AG20443 (cell line): Measurements from ENCODE around the gene SLC24A4.
"Not testable (repeated sequence)": the region's sequence is repeated elsewhere in the genome, so short reads cannot be mapped to it uniquely, and the experiment has no call there.

ENCODE experiments used
- DNase-seq: peaks from one replicate; pipeline ENCODE4 v3.0.0; 2012; ENCODE audit warnings: low spot score, mixed read lengths

SLC24A4 gene

DNA sequence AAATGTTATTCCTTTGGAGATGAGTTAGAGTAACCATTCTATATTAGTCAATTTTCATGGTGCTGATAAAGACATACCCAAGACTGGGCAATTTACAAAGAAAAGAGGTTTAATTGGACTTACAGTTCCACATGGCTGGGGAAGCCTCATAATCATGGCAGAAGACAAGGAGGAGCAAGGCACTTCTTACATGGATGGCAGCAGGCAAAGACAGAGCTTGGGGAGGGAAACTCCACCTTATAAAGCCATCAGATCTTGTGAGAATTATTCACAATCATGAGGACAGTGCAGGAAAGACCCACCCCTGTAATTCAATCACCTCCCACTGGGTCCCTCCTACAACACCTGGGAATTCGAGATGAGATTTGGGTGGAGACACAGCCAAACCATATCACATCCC lies 79.5 kb downstream of the SLC24A4 start:
- DNase-seq, result not testable (repeated sequence)

DNA sequence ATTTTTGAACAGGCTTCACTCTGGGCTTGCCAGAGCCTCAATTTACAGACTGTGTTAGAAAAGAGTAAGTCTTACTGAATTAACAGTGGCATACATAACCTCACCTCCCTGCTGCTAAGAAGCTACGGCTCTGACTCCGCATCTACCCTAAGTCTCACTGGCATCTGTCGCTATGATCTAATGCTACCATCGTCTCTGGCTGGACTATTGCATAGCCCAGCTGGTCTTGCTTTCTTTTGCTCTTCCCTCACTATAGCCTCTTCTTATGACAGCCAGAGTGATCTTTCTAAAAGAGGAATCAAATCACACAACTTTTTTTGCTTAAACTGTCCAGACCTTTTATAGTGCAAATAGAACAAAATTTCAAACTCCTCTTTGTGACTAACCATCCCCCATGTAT lies 81.1 kb downstream of the SLC24A4 start:
- DNase-seq, result peak; percentile 25

DNA sequence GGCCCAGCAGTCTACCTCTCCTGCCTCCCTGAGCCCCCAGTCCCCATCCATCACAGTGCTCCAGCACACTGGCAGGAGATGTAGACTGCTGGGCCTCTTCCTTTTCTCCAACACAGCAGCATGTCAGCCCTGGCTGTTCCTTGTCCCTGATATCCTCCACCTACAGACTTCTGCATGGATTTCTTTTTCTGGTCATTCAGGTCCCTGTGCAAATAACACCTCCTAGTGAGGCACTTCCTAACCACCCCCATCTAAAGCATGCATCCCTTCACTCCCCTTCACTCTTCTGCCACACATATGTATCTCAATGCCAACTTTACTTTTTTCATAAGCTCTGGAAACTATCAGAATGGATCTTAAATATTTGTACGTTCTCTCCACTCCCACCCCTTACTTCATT lies 81.5 kb downstream of the SLC24A4 start:
- DNase-seq, result no peak

GRCh38 chr14:92404938-92405337 lies 82.0 kb downstream of the SLC24A4 start:
- no peak for DNase-seq

- DNase-seq, result no peak
Measured at GRCh38 chr14:92407410-92407809, 84.4 kb downstream of the SLC24A4 start.

DNA sequence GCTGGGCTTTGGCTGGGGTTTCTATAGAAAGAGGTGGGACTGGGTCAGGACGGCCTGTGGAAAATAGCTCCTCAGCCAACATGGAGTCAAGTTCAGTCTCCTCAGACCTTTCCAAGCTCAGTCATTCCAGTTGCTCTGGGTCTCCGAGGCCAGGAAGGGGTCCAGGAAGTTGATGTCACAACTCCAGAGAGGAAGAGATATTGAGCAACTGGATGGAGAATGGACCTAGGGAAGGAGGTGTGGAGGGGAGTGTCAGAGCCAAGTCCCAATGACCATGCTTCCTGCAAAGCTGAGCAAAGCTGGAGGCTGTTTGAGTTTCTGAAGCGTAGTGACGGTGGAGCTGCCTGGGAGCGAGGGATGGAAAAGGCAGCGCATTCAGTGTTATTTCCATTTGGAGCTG lies 86.1 kb downstream of the SLC24A4 start:
- no peak for DNase-seq

- no peak for DNase-seq
Measured at GRCh38 chr14:92411135-92411534, 88.2 kb downstream of the SLC24A4 start.

DNA sequence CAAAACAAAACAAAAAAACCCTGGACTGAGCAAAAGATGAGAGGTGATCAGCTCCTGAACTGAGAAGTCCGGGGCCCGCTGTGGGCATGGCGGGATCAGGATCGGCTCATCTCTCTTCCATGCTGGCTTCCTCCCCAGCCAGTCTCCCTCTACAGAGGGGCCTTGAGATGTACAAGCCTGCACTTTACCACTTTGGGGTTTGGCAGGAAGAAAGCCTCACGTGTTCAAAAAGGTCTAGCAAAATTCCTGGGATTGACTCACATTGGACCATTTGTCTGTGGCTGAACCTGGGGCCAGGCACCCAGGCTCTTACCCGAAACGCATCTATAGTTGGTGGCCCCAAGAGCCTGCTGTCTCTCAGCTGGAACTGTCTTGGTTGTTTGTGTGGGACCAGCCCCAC lies 89.0 kb downstream of the SLC24A4 start:
- DNase-seq, result no peak

- DNase-seq, result no peak
Measured at GRCh38 chr14:92412912-92413311, 89.9 kb downstream of the SLC24A4 start.

DNA sequence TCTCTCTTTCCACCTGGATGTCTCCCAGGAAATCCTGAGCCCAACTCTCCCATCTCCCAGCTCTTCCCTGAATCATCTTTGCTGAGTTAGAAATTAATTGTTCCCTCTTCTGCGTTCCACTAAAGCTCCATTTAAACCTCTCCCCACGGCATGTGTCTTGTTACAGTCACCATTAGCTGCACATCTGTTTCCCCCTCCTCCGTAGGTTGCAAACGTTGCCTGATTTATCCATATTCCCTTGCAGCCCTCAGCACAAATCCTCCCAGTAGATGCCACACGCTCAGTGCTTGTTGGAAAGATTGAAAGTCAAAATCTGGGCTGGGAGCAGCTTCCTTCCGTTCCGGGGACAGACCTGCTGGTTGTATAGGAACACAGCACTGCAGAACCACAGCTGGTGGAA lies 90.4 kb downstream of the SLC24A4 start:
- DNase-seq, result no peak

GRCh38 chr14:92414690-92415445 lies 91.9 kb downstream of the SLC24A4 start:
- DNase-seq, result no peak

DNA sequence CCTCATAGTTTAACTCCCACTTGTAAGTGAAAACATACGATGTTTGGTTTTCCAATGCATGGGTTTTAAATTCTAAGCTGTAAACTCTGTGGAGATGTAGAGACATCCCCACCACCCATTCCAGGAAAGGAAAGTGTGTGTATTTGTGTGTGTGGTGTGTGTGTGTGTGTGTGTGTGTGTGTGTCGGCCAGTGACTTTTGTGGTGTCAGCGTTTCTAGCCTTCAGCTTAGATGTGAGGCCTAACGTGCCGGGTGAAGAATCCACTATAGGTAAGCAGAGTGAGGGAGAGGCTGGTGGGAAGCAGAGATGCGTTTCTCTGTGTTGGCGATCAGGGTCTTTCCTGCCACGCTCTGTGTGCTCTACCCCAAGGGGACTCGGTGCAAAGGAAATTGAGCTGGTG lies 93.0 kb downstream of the SLC24A4 start:
- DNase-seq, result no peak

- DNase-seq, result no peak
Measured at GRCh38 chr14:92416544-92416943, 93.6 kb downstream of the SLC24A4 start.

DNA sequence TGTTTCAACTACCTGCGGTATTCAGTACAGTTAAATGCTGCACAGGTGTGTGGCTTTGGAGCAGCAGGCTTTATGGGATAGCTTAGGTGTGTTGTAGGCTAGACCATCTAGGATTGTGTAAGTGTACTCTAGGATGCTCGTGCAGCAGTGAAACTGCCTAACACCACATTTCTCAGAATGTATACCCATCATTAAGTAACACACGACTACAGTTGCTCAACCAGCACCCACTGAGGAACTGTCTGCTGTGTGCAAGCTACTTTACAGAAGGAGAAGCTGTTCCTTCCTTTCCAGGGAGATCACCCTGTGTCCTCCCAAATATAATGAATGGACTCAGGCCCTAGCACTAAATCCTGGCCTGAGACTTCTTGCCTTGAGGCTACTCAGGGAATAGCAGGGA lies 94.8 kb downstream of the SLC24A4 start:
- no peak for DNase-seq

DNA sequence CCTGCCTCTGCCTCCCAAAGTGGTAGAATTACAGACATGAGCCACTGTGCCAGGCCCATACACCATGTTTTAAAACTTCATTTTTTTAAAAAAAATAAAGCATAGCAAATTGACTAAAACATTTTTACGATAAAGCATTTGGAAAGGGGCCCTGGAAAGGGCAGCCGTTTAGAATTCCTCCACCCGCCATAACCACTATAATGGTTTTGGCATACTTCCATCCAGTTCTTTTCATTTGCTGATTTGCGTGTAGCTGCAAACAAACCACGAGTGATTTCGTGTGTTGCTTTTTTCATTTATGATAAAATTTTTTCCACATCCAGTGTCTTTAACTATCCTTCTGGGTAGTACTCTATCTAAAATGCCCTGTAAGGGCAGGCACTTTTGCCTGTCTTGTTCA lies 98.8 kb downstream of the SLC24A4 start:
- no peak for DNase-seq

- no peak for DNase-seq
Measured at GRCh38 chr14:92425101-92425500, 102.1 kb downstream of the SLC24A4 start.

DNA sequence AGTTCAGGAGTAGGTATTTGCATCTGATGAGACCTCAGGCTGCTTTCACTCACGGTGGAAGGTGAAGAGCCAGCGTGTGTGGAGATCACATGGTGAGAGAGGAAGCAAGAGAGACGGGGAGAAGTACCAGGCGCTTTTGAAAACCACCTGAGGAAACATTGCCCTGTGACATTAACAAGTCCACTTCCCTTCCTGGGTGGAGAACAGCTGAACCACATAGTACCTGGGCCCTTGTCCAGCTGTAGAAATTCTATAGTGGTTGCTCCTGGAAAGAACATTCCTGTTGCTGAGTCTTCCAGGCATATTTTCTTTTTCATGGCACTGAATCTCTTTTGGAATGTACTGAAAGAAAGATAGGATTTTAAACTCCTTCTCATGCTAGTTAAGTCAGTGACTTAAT lies 103.3 kb downstream of the SLC24A4 start:
- peak; percentile 60 for DNase-seq

DNA sequence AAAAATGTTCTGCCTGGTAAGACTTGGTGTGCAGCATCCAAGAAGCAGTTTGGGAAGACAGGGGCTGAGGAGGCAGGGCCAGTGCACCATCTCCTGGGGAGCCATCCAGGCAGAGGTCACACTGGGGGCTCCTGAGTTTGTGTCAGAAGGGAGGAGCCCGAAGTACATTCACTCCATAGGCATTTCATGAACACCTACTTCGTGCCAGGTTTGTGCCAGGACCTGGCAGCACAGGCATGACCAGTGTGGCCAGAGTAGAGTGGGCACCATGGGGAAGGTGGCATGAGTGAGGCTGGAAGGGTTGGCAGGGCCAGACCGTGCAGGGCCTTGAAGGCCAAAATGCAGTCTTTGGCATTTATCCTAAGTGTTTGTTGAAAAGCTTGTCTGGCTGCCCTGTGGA lies 104.1 kb downstream of the SLC24A4 start:
- no peak for DNase-seq

GRCh38 chr14:92430686-92431085 lies 107.7 kb downstream of the SLC24A4 start:
- DNase-seq, result no peak

DNA sequence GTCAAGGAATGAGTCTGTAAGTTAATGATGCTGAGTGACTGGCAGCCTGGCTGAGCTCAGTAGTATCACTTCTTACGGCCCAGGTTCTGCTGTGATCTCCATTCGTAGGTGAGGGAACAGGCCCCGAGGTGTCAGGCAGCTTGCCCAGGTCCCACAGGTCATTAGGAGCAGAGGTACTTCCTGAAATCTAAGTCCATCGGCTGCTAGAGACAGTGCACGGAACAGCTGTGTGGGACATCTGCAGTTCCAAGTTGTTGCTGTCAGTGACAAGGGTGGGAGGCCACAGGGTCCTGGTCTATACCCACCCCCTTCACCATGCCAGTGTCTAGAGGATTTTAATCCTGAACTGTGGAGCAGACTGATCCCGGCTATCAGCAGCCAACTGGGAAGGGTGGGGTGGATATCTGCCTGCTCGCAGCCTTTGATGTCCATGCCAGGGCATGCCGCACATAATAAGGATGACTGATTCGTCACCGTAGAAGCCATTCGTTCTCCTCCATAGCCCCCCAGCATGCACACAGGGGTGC lies 108.3 kb downstream of the SLC24A4 start:
- no peak for DNase-seq

DNA sequence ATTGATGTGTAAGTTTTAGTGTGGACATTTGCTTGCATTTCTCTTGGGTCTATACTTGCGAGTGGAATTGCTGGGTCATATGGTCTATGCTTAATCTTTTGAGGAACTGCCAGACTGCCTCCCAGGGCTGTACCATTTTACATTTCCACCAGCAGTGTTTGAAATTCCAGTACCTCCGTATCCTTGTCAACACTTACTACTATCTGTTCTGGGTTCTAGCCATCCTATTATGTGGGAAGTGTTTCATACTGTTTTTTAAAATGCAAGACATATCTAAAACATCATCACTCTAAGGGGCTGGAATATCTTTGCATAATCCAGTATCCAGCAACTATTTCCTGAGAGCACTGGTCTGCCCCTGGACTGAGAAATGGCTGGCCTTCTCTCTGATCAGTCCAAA lies 110.4 kb downstream of the SLC24A4 start:
- no peak for DNase-seq

DNA sequence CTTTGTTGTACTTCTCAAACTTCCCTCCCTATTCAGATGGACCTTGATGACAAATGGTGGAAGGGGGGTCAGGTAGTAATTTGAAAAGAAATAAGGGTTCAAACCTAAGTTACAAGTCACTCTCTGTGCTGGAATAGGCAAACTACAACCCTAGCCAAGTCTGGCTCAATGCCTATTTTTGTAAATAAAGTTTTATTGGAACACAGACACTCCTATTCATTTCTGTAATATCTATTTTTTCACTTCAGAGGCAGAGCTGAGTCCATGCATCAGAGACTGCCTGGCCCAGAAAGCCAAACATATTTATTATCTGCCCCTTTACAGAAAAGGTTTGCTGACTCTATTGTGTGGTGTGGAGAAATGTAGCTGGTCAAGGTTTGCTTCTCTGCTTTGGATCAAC lies 112.2 kb downstream of the SLC24A4 start:
- no peak for DNase-seq

GRCh38 chr14:92436115-92436776 lies 113.3 kb downstream of the SLC24A4 start:
- no peak for DNase-seq

- DNase-seq, result no peak
Measured at GRCh38 chr14:92437309-92437708, 114.3 kb downstream of the SLC24A4 start.
